GM21576 (cell line): Measurements from ENCODE around the gene ZSCAN26.

Experiments
- ATAC-seq: cut with Tn5 transposase; IDR thresholded peaks from one replicate; pipeline ENCODE4 v1.9.1; 2021; ENCODE audit warnings: mild to moderate bottlenecking, moderate library complexity; ENCODE audit not compliant: unreplicated experiment

ZSCAN26 gene

DNA sequence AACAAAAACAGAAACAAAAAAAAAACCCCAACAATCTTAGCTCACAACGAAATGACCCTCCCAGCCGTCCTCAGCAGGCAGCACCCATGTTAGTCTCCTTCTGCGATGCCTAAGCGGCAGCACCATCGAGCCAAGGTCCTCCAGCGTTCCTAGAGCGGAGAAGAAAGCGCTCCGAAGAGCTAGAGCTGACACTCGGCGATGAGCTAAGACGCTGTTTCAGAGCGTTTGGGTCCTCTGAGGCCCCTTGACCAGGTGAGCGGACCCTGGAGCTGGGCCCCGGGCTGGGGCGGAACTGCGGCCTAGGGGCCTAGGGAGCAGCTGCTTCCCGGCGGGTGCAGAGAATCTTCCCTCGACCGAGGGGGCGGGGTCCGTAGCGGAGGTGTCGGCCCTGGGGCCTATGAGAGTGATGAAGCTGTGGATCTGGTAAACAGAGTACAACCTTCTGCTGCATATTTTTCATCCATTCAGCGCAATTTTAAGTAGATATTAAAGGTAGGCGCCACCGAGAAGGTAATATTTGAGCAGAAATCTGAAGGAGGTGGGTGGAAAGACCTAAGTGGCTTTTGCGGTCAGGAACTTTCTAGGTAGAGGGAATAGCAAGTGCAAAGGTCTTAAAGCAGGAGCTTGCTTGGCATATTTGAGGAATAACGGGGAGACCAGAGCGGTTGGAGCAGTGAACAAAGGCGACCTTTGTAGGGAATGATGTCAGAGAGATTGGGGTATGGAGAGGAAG is at the start of gene ZSCAN26:
TSS of gene ZSCAN26 (plus strand) at position 182 of the 733 bp plus-strand sequence. CDS start 4,777 bp downstream, outside the sequence.
- peak; percentile 87 for ATAC-seq

DNA sequence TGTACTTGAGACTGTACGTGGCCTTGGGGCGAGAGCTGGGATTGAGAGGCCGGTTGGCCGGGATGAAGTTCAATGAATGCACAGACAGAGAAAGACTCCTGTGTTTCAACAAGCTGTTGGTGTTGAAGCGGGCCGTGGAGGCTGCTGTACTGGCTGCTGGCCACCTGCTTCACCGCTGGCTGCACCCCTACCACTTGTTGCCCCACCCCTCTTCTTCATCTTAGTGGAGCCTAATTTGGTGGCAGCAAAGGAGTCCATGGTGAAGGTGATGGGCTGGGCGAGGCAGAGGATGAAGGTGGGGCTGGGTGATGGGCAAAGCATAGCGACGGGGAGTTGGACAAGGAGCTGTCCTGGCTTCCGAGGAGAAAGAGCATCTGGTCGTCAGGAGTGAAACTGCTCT is 49.1 kb upstream of the ZSCAN26 start:
- ATAC-seq: no peak

DNA sequence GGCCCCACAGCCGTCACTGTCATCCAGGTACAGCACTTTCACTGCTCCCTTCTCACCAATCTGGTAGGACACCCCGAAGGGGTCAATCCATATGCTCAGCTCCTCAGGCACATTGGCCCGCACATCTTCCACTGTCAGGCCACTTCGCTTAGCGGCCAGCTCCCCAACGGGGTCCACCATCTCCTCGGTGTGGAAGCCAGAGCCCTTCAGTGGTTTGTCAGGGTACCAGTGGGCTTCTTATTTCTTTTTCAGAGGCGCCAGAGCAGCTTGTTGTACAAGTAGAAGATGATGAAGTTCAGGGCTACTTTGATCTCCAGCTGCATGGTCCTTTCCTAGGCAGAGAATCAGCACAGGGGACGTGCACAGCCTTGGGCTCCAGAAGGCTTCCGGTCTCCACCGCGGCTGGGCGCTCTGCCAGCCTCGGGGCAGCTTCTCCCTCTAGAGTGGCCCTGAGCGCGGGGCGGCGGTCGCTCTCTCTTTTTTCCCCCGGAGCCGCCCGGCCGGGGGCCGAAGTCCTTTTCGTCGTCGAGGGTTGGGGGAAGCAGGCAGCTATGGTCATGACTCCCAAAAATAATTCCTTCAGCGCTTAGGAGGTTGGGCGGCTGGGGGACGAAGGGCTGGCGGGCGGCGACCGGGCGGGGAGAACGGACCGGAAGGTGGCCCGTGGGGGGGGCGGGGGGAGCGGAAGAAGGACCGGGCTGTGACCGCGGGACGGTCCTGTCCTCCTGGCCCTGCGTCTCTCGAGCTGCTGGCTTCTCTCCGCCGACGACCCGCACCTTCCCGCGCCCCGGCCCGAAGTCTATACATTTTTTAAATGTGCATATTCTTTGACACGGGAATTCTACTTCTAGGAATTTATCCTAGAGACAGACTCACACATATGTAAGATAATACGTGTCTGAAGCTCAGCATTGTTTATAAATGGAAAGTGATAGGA is 48.4 kb upstream of the ZSCAN26 start:
- ATAC-seq: peak; percentile 73

DNA sequence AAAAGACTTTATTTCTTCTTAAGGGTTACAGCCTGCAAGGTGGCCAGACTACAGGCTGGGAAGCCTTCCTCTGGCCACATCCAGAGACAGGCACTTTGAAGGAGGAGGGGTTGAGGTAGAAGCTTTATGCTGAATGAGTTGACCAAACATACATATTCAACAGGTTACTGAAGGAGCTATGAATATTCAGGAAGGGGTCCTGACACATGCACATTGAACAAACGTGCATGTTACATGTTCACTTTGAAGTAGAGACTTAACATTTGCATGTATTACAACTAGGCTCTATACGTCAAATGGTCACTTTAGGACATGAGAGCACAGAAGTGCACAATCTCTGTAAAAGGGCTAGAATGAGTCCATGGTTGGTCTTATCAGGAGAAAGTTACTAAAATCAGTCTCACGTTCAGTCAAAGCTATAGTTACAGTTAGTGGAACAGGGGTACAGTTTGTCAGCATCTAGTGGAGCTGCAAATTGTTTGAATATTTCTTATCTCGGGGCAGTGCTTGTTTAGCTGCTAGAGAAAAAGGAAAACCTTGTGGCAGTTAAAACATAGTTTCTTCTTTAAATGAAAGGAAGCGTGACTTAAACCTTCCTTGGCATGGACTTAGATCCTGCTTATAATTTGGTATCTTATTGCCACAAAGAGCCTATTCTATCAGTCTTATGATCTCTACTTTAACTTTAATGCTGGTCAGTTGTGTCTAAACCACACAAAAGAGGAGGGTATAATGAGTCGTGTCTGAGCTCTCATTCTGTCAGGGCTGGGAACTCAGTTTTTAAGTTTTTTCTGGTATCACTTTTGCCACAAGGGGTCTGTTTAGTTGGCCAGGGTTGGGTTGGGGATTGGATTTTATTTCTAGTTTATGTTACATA is 46.4 kb upstream of the ZSCAN26 start:
- ATAC-seq: no peak

DNA sequence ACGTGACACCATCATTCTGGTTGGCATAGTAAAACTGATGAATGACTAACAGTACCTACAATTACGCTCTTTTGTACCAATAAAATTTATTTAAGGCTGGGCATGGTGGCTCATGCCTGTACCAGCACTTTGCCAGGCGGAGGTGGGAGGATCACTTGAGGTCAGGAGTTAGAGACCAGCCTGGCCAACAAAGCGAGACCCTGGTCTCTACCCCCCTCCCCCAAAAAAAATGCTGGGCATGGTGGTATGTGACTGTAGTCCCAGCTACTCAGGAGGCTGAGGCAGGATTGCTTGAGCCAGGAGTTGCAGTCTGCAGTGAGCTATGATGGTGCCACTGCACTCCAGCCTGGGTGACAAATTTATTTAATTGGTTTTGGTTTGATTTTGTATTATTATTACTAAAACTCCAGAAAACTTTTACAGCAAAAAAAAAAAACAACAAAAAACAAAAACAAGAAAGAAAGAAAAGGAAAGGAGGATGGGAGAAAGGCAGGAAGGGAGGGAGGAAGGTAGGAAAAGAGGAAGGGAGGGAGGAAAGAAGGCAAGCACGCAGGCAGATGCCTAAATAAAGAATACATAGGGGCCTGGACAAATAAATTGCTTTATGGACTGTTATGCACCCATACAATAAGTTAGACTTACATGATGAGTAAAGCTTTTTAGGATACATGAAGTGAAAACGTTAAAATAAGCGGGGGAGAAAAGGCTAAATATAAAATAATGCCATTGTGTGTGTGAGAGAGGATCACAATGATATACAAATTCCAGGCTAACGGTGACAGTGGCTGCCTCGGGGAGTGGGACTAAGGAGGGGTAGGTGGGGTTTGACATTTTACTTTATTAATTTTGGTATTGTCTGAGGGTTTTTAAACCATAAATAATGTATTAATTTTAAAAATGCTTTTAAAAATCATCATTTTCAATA is 42.5 kb upstream of the ZSCAN26 start:
- no peak for ATAC-seq

DNA sequence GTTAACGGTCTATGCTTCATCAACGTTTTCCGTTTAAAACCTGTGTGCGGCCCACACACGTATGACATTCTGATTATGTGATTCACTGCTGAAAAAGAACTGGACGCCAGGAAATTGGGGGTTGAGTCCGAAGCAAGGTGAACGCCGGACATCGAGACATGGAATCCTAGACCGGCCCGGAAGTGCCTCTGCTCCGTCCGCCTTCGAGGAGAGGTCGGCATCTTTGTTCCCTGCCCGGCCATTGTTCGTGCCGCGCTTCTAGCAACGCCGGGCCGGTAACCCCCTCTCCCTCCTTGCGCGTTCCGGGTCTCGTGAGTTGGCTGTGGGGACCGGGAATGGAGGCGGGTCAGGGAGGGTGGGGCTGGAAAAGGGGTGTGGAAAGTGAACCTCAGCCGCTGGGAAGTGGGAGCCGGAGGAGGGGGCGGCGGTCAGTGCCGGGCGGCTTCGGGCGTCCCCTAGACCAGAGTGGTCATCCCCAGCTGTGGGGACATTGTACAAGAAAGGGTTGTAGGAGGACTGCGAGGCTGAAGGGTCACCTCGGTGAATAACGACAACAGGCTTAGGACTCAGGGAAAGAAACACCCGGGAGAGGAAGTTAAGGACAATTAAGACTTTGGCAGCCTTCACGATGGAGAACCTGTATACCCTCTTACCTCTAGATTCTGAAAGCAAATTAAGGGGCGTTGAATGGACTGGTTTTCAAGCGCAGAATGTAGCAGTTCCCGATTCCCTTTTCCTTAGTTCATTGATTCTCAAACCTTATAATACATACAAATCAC is 41.7 kb upstream of the ZSCAN26 start, which contains the start of gene ZSCAN9:
TSS of gene ZSCAN9 (plus strand) at position 220 of the 779 bp plus-strand sequence. CDS start 1,810 bp downstream, outside the sequence.
- peak; percentile 89 for ATAC-seq

DNA sequence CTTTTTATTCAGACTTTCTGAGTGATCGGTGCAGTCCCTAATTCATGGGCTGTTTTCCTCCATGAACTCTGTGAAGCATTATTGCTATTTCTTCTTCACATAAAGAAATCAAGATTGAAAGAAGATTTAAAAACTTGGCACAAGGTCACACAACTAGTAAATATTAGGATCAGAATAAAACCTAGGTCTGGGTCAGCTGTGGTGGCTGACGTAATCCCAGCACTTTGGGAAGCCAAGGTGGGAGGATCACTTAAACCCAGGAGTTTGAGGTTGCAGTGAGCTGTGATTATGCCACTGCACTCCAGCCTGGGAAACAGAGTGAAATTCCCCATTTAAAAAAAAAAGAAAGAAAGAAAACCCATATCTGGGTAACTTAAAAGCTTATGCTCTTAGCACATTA is 40.5 kb upstream of the ZSCAN26 start:
- no peak for ATAC-seq

DNA sequence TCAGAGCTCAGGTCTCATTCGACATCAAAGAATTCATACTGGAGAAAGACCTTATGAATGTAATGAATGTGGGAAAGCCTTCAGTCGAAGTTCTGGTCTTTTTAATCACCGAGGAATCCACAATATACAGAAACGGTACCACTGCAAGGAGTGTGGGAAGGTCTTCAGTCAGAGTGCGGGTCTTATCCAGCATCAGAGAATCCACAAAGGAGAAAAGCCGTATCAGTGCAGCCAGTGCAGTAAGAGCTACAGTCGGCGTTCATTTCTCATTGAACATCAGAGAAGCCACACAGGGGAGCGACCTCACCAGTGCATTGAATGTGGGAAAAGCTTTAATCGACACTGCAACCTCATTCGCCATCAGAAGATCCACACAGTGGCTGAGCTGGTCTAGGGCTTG is 34.2 kb upstream of the ZSCAN26 start:
- no peak for ATAC-seq

DNA sequence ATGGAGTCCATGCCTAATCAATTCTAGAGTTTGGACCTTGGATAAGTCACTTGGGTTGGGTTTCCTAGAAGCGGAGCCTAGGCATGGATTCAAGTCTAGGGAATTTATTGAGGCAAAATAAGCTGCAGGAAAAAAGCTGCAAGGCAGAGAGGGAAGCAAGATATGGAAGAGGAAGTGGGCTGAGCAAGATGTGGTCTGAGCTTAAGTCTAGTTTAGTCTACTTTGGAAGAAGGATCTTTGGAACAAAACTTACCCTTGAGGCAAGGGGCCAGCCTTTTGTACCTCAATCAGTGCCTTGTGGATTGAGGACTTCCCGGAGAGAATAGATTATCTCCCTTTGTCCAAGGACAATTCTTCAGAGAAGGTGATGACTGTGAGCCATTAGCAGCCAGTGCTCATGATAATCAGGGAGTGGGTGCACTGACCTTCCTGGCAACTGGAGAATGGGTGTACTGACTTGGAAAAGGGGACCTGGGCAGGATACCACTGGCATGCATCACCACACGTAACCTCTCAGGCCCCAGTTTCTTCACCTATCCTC is 31.0 kb upstream of the ZSCAN26 start:
- no peak for ATAC-seq

DNA sequence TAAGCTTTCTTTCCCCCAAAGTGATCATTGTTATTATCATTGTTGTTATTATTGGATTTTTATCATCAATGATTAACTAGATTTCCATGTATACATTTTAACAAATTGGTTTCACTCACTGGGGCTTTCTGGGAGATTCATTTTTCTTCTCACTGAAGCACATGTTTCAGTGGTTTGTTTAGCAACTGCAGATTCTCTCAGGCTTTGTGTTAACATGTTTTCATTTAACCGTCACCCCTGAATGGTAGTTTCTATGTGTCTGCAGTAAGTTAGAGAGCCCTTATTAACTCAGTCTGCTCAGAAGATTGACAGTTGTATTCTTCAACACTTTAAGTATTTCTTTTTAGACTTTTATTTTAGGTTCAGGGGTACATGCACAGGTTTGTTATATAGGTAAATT is 27.3 kb upstream of the ZSCAN26 start:
- ATAC-seq: no peak

DNA sequence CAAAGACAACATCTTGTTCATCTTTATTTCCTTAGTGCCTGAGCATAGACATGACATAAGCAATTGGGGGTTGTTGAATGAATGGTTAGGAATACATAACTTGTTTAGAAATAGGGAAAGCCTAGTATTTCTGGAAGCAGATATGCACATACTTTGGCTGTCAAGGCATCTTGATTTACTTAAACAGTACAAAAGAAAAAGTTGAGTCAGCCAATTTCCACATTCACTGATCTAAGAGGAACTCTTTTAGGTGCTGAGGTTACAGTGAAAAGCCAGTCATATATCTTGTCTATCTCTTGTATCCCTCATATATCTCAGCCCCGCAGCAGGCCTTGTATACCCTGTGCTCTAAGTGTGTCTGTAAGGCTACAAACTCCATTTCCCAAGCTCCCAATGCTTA is 26.5 kb upstream of the ZSCAN26 start:
- ATAC-seq: no peak

DNA sequence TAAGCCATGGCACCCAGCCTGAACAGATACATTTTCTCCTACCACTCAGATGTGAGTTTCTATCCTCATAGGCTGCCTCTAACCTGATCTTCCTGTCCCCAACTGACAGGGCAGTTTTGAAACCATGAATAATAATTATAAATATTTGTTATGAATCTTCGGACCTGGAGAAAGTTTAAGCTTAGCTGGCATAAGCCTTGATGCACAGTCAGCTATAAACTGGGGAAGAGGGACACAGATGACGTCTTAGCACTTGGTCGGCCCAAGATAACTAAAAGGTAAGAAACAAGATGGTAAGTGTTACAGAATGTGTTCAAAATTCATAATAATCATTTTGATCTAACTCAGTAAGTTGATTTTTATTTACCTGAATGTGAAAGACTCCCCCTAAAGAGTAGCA is 23.0 kb upstream of the ZSCAN26 start:
- ATAC-seq: no peak

DNA sequence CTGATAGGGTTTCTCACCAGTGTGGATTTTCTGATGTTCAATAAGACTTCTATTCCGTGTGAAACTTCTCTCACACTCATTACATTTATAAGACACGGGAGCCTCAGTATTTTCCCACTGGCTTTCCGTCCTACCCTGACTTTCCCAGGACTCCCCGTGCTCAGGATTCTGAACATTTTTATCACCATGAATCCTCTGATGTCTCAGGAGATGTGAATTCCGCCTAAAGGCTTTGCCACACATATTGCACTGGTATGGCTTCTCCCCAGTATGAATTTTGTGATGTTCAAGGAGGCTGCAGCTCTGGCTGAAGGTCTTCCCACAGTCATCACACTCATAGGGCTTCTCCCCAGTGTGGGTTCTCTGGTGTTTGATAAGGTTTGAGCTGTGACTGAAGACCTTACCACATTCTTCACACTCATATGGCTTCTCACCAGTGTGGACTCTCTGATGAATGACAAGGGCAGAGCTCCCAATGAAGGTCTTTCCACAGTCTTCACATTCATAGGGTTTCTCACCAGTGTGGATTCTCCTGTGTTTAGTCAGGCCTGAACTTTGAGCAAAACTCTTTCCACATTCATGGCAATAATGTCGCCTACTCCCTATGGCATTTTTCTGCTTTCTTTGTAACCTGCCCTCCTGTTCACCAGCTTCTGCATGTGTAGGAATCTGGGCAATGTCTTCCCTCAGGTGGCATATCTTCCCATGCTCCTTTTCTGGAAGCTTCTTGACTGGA is 21.6 kb upstream of the ZSCAN26 start:
- ATAC-seq: no peak

DNA sequence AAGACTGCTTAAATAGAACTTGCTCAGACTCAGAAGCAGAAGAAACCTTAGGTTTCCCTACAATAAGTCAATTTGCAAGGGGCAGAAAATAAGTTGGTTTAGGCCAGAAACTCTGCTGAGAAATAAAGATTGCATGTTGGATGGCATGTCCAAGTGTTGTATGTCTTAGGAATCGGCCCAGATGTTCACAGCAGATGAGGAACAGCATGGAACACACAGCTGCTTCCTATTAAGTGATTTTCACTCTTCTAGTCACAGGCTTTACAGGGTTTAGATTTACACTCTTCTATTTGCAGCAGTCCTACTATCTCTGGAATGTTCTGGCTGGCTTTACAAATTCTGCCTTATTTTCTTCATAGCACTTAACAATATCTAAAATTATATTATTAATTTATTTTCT is 18.0 kb upstream of the ZSCAN26 start:
- no peak for ATAC-seq

DNA sequence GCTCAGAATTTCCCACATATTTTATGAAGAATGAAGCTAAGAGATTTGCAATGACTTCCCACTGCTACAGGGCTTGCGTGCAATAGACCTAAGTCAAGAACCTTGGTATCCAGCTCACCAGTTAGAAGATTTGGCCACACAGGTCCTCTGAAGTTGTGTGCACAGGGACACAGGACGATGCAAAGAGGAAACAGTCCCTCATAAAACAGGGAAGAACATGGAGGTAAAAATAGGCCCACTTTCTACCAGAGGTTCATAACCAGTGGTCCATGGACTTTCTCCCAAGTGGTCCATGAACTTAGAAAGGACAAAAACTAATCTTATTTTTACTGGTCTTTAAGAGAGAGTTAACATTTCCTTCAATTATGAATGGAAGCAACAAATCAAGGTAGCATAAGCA is 16.2 kb upstream of the ZSCAN26 start:
- ATAC-seq: no peak

DNA sequence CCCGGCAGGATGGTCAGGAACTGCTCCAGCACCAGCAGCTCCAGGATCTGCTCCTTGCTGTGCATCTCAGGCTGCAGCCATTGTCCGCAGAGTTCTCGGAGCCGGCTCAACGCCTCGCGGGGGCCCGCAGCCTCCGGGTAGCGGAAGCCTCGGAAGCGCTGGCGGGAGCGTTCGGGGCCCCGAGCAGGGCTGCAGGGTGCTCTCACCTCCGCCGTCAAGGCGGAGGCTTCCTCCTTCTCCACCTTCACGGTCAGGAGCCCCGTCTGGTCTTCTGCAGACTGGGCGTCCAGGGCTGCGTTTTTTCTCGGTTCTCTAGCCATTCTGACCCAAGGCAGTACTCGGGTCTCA is 15.3 kb upstream of the ZSCAN26 start:
- peak; percentile 49 for ATAC-seq

DNA sequence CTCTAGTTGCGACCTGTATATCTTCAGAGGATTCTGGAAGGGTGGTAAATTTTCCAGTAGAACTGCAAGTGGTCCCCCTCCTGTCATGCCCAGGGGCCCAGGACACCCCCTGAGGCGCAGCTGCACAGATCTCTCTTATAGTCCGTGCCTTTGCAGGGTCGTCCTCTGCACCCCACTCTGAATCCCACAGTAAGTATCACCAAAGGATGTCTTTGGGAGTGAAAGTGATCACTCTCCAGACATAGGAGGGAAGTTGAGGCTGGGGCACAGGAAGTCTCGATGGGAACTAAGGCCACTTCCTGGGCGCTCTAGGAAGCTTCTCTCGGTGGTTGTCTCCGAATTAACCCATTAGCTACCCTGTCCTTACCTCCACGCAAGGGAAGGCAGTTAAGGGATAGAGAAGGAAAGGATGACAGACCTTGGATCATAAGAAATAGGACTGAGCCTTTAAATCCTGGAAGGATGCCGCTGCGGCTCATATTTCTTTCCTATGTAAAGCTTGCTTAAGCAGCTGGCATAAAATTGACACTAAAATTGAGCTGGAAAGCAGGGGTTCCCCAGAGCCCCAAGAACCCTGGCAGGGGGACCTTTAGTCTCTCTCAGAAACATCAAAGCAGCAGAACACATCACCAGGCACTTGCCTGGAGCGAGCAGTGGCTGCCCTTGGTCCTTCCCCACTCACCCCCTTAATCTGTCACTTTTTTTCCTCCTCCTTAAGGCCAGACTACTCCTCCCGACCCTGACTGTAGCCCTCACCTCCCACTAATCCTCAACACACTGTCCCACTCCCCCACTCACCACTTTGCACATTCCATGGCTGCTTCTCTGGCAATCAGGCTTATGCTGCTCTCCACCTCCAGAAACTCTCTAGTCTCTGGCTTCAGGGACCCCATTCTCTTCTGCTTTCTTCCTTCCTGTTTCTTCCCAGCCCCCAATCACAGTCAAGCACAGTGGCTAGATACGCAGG is 14.7 kb upstream of the ZSCAN26 start, which contains the start of gene ZKSCAN4:
TSS of gene ZKSCAN4 (minus strand) at position 261 of the 967 bp plus-strand sequence. CDS start 289 bp downstream, outside the sequence.
- ATAC-seq: peak; percentile 73
